GM12864 (cell line): ENCODE results near the gene RAPGEF4.
A peak's percentile ranks its signal among the peaks of the same experiment; 100 is the strongest.

Source experiments
- DNase-seq: peaks from one replicate; pipeline ENCODE4 v3.0.0-alpha.2; 2011; ENCODE audit warnings: low read depth
- H3K4me3 ChIP-seq: 2 replicates; pipeline ENCODE4 v1.5.1; 2011; ENCODE audit warnings: mild to moderate bottlenecking, low read depth, low read length, control low read depth
- TF ChIP-seq, protein P1 (sequence below): IDR thresholded peaks from 2 replicates; pipeline ENCODE4 v1.5.1; 2011; ENCODE audit warnings: low read depth, mild to moderate bottlenecking, moderate library complexity, low read length, control low read depth, inconsistent platforms; ENCODE audit errors: missing control alignments

RAPGEF4 gene

DNA sequence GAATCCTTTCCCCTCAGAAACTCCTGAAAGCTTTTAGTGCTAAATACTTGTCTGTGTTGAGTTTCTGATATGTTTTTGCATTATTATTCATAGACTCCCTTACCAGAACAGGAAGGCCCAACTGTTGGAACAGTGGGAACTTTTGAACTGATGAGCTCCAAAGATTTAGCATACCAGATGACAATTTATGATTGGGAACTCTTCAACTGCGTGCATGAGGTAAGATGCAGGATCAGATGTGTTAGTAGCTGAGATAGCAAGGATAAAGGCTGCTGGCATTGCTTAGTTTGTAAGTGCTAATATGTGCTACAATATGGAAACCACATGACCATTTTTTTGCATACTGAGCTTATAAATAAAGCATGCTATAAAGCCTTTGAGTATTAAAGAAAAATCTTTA, 290.8 kb downstream of the RAPGEF4 start:
- no peak overlapping the region for H3K4me3 ChIP-seq
- TF ChIP-seq, protein P1, sequence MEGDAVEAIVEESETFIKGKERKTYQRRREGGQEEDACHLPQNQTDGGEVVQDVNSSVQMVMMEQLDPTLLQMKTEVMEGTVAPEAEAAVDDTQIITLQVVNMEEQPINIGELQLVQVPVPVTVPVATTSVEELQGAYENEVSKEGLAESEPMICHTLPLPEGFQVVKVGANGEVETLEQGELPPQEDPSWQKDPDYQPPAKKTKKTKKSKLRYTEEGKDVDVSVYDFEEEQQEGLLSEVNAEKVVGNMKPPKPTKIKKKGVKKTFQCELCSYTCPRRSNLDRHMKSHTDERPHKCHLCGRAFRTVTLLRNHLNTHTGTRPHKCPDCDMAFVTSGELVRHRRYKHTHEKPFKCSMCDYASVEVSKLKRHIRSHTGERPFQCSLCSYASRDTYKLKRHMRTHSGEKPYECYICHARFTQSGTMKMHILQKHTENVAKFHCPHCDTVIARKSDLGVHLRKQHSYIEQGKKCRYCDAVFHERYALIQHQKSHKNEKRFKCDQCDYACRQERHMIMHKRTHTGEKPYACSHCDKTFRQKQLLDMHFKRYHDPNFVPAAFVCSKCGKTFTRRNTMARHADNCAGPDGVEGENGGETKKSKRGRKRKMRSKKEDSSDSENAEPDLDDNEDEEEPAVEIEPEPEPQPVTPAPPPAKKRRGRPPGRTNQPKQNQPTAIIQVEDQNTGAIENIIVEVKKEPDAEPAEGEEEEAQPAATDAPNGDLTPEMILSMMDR, result no peak
- DNase-seq, result no peak

DNA sequence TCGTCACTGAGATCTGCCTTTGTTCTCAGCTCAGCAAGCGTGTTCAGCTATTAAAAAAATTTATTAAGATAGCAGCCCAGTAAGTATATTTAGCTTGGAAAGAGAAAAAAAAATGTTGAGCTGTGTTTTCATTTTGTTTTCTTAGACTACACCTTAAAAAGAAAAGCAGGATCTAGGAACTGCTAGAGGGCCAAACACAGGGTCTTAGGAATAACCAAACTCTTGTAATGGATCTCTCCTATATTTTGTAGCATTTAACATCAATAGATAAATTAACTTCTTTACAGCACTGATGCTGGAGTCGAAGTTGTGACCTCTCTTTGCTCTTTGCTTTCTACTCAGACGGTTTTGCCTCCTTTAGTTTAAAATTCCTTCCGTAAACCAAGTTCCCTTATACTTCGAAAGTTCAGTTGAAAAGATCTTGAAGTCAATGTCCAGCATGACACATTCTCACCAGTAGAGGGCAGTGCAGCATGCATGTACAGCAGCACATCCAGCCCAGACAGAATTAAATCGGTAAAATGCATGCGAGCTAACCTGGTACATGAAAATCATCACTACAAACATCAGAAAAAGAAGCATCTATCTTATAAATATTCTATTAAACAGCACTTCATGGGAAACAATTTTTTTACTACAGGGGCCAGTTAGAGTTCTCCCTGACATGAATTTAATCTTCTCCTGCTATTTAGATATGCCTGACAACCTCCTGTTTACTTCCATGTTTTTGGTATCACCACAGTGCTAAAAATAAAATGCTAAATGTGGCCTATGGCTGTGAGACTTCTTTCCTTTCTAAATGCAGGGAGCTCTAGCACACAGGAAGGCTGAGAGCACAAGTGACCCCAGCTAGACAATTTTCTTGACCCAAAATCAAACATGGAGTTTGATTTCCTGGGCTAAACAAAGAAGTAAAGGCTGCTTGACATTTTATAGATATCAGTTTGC, 291.8 kb downstream of the RAPGEF4 start:
- DNase-seq, result peak; percentile 64
- TF ChIP-seq, protein P1, result peak; percentile 85
- no peak overlapping the region for H3K4me3 ChIP-seq

DNA sequence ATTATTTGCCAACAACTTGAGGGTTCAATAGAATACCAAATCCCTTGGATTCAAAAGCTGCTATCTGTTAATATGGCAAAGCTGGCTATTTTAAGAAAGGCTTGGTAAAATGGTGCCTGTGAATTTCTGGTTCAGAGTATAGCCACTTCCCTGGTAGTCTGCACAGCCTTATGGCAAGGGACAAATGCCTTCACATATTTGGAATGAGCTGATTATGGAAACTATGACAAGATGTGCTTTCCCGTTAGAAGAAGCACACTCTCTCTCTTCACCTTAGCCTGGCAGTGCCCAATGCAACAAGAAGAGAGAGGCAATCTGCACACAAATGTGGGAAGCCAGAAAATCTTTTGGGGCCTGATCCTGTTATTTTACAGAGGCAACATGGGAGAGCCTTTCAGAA, 292.5 kb downstream of the RAPGEF4 start:
- TF ChIP-seq, protein P1, result no peak
- no peak overlapping the region for H3K4me3 ChIP-seq
- no peak for DNase-seq

DNA sequence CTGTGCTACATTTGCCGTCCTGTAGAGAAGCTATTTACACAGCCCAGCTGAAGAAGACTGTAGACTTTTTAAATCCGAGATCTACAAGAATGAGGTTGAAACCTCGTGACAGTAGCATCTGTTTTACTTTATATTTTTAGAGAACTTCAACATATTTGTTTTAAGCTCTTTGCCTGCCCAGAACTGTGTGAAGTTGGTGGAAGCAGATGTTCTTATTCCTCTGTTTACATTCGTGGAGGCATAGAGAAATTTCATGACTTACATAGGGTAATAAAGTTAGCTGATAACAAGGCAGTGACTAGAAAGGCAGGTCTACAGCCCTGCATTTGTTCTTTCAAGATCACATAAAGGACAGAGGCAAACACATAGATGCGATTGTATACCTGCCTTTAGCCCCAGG, 293.0 kb downstream of the RAPGEF4 start:
- DNase-seq, result no peak
- TF ChIP-seq, protein P1, result no peak
- no peak overlapping the region for H3K4me3 ChIP-seq

GRCh38 chr2:173030561-173031490, 295.2 kb downstream of the RAPGEF4 start:
- TF ChIP-seq, protein P1, result no peak
- no peak overlapping the region for H3K4me3 ChIP-seq
- DNase-seq, result no peak

GRCh38 chr2:173032032-173032431, 296.4 kb downstream of the RAPGEF4 start:
- TF ChIP-seq, protein P1, result no peak
- H3K4me3 ChIP-seq, result no peak overlapping the region
- DNase-seq, result no peak
